ENCODE results near the gene CSGALNACT2. TPM values are rescaled to one million over a fixed set of nuclear protein-coding genes. Genes with fewer than 3 reads are reported as not detected.
A peak's percentile ranks its signal among the peaks of the same experiment; 100 is the strongest.

CSGALNACT2 gene
- total and polyA plus RNA-seq, 9 of the 15 experiments (the other 6 are each of a cell fraction or from before 2014, with no cell fraction given): 1.4 to 7.3 (median 3.5) TPM

GRCh38 chr10:43199684-43200537, 61.7 kb downstream of the CSGALNACT2 start:
- in situ Hi-C loops (cut with MboI): no loop called here

More at GRCh38 chr10:43199684-43200537, 61.7 kb downstream of the CSGALNACT2 start:
- WGBS (ENCODE audit: insufficient coverage, low coverage, missing lambda C conversion rate): 82% methylated on average over 13 of the region's 15 CpGs
- CTCF ChIA-PET (ENCODE audit: low intra/inter-chr PET ratio): no interaction called here
- Histone ChIP-seq H3K4me3 (no peak overlapping the region), H4K20me1 (replicated peaks; ENCODE audit: control insufficient read depth, insufficient read depth, low read length) (peaks cover 8% of the 10 kb centered on the region; the same call in 1 of the 2 replicates), H3K9me1 (ENCODE audit: control insufficient read depth, insufficient read depth, low read length) (no peaks in the 10 kb centered on the region), H3K4me1 (replicated peaks in 1 of 2; ENCODE audit: control insufficient read depth in 2 of 2, insufficient read depth in 2 of 2, low read length in 2 of 2) (peaks cover 10 to 46% of the 10 kb centered on the region in 2 experiments; a peak in 3 of 5 replicates), H3K79me2 (ENCODE audit: control insufficient read depth, insufficient read depth, low read length) (peaks cover 7% of the 10 kb centered on the region; the same call in 2 of the 3 replicates), H3K27ac (ENCODE audit: extremely low read depth, low read depth, low read length) (no peak overlapping the region), H3K36me3 (ENCODE audit: control insufficient read depth, insufficient read depth, low read length) (peaks cover 64% of the 10 kb centered on the region; the same call in 2 of the 3 replicates), H3K9ac (ENCODE audit: insufficient read depth in 1 of 2, low read depth in 2 of 2, low read length in 2 of 2) (peak overlapping the region in 1 of 2 experiments; percentile 20; a peak in 1 of 4 replicates), H3K4me2 (ENCODE audit: insufficient read depth, low read length) (no peak overlapping the region), H3K9me3 (replicated peaks; ENCODE audit: control insufficient read depth, insufficient read depth, low read depth, low read length) (no peaks in the 10 kb centered on the region), H3K27me3 (ENCODE audit: control insufficient read depth in 2 of 2, insufficient read depth in 2 of 2, low read length in 2 of 2) (no peaks in the 10 kb centered on the region), H2AFZ (ENCODE audit: low read depth, low read length) (no peak overlapping the region)
- BruUV-seq (replicated peaks): no TSS peak
- intact Hi-C loops (cut with micrococcal nuclease): loop anchor here (5.0 kb wide), 1 partner anchor 63 kb away; the partner anchor contains the start of gene CSGALNACT2
- FAIRE-seq: no peak
- no peak for TF ChIP-seq KAT8 (IDR thresholded peaks at IDR 0.05; ENCODE audit: low read depth)
- no peak for TF ChIP-seq SAP30 (IDR thresholded peaks at IDR 0.05; ENCODE audit: borderline replicate concordance, insufficient read depth, low read depth, low read length, poor library complexity, severe bottlenecking)
- no peak for TF ChIP-seq CXXC5 (CRISPR knock-in tag; IDR thresholded peaks at IDR 0.05)
- TF ChIP-seq HNRNPLL (IDR thresholded peaks at IDR 0.05; ENCODE audit: low read depth, low read length, poor library complexity, severe bottlenecking): no peak
- TF ChIP-seq RBFOX2 (IDR thresholded peaks at IDR 0.05; ENCODE audit: low read depth, low read length): 0 out of 2 replicates have a peak, but pooled peaks have one; percentile 15
- TF ChIP-seq ZNF384 (IDR thresholded peaks at IDR 0.05; ENCODE audit: low read depth, low read length): no peak
- TF ChIP-seq DLX4 (CRISPR knock-in tag; IDR thresholded peaks at IDR 0.05): no peak
- no peak for TF ChIP-seq ZNF184 (CRISPR knock-in tag; IDR thresholded peaks at IDR 0.05)
- TF ChIP-seq ZNF583 (CRISPR knock-in tag; IDR thresholded peaks at IDR 0.05): no peak
- no peak for ATAC-seq
- POLR2A ChIA-PET: no interaction called here
- no peak for DNase-seq (ENCODE audit: extremely low read depth in 1 of 4, low spot score in 3 of 4)
